AG08396 (cell line): Measurements from ENCODE around the gene RPL10A.

ENCODE experiments used
- DNase-seq: peaks from one replicate; pipeline ENCODE4 v3.0.0; 2012; ENCODE audit warnings: low spot score, mixed read lengths

RPL10A gene

DNA sequence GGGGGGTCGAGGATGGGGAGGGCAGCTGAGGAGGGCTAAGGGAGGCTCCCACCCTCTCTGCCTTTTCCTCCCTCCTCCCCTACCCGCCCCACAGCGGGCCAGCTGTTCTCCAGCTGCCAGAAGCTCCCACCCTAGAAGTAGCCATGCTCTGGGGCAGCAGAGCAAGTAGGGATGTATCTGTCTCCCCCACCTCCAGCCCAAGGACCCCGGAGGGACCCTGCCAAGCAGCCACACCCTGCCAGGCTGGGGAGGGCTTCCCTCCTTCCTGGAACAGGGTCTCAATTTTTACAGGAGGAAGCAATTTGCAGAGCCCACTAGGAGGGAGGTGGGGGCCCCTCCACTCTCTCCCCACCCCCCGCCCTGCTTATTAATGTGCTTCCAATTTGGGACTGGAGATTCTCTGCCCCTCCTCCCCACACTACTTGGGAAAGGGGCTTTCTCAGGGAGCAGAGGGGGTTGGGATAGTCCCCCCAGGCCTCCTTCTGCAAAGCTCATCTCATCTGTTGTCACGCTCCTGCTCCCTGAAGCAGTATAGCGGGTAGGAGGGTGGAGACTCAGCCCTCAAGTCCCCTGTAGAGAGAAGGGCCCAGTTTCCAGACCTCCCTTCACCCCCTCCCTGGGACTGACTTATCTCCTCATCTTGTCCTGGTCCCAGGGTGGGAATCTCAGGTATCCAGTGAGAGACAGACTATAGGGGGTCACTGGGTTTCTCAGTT, 24.2 kb downstream of the RPL10A start:
- no peak for DNase-seq

DNA sequence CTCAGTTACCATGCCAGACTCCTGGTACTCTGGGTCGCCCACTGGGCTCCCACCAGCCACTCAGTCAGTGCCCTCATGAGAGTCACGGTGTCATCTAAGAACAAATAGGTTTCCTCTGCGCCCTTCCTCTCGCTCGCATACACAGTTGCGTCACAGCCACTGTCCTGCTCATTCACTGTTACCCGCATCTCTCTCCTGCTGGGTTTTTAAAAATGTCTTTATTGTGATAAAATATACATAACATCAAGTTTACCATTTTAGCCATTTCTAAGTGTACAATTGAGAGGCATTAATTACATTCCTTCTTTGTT, 24.7 kb downstream of the RPL10A start:
- DNase-seq: no peak

DNA sequence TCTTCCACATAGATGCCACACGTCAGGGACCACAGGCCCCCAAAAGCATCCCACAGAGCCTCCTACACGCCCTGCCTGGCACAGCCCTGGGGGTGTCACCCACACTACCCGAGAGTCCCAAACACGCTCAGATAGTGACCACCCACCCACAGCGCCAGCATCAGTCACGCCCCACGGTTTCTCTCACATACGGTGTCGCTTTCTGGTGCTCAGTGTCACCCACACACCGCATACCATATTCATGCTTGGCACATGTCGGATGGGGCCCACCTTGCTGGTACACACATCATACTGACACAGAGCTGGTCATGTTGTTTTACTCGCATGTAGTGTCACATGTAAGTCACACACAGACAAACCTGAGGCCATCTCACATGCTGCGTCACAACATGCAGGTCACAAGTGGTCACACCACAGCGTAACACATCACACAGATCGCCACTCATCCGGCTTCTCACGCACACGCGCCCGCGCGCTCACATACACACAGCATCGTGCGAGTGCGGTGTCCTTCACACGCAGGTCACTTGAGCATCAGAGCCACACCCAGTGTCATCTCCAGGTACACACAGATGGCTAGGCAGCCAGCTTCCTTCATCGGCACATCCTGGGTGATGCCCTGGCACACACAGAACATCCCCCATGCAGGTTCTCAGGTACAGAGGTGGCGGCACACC, 25.2 kb downstream of the RPL10A start:
- no peak for DNase-seq

DNA sequence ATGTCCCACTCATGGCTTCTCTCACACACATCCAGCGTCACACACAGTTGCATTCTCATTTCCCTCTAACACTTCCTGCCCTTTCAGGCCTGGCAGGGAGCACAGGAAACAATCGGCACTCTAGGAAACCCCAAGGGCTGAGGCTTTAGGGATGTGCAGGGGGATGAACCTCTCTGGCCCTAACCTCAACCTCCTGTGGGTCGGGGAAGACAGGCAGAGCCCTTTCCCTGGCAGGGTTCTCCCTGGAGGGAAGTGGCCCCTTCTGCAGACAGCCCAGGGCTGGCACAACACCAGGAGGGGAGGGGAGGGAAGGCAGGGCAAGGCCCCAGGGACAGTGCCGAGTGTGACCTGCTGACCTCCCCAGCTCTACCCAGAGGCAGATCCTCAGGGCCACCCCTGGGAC, 26.0 kb downstream of the RPL10A start:
- DNase-seq: peak; percentile 50

DNA sequence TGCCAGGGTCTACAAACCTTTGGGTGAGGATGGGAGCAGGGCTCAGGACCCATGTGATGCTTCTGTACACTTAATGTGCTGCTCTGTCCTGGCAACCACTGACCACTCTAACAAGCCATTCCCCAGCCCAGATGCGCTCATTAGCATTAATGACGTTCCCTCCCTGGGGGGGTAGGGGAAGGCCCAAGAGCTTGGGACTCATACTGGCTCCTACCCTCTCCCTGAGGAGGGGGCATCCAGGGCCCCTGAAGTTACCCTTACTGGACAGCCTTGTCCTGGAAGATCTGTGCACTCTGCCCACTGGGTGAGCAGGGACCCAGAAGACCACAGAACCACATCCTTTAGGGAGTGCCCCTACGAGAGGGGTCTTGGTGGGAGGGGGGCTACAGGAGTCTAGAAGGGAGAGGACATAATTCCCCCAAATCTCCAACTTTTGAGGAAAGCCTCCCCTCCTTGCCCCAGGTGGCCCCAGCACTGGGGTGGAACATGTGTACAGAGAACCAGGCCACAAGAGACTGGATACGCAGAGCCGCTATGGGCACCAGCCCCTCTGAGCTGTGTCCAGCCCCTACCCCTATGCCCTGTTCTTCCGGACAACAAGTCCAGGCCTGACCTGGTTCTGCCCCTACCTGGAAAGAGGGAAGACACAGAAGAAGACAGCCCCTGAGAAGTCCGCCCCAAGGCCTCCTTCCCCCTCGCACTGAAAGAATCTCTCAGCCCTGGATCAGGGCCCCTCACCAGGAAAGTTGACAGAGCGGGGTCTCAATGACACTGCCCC, 27.2 kb downstream of the RPL10A start:
- DNase-seq: no peak

DNA sequence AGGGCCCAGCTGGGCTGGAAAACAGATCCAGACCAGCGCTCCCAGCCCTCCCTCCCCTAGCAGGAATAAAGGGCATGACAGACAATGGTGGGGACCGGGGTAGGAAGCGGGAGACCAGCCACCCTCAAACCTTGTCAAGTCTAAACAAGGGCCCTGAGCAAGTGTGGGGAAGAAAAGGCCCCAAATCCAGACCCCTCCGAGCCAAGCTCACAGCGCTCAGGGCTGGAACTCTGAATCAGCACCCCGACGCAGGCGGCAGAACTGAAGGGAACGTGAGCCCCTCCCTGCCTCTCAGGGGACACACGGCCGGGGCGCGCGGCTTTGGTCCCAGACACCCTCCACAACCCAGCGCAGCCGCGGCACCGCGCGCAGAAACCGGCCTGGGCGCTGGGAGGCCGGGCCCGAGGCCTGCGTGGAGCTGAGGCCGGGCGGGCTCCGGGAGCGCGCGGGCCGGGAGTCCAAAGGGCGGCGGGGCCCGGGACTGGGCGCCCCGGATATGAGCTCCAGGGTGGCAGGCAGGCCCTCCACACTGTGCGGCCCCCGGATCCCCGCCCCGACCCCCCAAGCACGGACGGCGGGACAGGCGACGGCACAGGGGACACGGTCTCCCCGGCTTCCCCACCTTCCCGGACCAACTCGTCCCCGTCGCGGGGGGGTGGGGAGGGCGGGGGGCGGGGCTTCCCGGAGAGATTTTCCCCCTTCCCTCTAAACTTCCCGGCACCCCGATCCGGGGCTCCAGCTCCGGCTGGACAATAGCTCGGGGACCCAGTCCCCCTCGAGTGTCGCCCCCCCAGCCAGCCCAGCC, 28.0 kb downstream of the RPL10A start:
- DNase-seq: peak; percentile 78

DNA sequence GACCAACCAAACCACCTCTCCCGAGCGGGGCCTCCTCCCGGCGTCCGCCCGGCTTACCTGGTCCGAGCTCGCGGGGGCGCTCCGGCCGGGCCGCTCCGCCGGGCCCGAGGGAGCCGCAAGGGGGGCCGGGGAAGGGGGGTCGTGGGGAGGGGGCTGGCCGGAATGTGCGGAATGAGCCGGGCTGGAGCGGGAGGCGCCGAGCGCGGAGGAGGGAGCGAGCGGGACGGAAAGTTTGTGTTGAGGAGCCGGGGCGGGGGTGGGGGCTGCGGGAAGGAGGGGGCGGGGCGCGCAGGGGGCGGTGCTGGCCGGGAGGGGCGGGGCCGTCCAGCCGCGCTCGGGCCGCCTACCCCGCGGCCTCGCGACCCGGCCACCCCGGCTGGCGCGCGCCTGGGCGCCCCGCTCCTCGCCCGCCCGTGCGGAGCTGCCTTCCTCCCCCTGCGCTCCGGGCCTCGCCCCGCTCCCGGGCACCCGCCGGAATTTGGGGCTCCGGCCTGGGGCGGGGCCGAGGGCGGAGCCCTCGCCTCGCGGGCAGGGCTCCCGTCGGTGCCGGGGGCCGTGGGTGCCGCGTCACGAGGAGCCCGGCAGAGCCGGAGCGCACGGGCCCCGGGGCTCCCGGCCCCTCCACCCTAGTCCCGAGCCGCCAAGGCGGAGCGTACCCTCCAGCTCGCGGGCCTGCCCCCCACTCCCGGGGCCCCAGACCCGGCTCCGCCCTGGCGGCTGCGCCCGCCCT, 28.8 kb downstream of the RPL10A start, which contains the start of gene TEAD3:
Gene TEAD3, minus strand, starts transcription at position 239 of the 730 bp plus-strand sequence.
- DNase-seq: peak; percentile 97

DNA sequence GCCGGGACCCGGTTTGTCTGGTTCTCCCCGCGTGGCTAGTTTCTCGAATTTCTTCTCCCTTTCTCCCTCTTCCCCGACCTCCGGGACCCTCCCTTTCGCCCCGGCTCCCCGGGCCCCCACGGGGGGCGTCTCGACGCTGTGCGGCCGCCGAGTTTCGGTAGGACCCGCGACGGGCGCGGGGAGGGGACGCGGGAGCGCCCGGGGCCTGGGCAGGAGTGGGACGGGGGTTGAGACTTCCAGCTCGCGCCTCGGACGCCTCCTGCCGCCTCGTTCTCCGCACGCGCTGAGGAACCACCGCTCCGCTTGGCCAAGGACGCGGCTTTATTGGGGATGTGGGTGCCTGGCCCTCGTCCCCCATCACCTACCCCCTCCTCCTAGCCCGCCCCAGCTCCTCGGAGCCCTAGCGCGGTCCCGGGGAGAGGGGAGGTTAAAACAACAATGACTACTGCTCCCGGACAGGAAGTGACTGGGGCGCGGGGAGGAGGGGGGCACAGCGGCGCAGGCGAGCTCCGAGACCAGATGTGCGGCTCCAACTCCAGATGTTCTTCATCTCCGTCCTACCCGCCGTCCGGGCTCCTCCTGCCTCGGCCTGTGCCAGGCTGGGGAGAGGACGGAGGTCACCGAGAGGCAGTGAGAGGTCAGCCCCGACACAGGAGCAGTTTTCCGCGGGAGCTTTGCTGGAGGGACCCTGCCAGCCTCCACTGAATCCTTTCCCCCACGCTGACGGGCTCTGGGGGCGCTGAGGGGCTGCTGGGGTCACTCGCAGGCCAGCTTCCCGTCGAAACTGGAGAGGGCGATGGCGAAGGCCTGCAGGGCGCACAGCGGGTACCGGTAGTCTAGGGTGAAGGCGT, 29.6 kb downstream of the RPL10A start:
- DNase-seq: peak; percentile 89

DNA sequence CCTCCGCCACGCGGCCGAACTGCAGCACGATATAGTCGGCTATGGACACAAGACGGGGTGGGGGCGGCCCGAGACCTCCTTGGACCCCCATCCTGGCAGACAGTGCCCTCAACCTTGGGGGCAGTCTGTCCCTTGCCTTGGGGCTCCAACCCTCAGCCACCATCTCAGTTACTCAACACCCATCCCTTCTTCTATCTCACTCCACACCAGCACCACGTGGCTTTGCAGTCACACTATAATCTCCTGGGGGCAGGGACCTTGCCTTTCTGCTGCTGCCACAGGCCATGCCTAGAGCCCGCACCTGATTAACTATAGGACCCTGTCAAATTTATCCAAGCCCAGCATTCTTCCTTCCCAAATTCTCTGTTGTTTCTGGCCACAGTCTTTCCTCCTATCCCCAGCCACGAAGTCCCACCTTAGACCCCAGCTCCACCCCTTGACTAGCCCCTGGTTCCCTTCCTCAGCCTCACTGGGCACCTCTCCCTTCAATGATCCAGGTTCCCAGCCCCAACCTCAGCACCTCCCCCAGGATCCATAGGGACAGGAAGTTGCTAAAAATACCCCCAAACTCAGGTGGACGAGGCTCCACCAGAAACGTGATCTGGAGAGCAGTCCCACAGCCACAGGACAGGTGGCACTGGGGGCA, 30.3 kb downstream of the RPL10A start:
- DNase-seq: no peak

DNA sequence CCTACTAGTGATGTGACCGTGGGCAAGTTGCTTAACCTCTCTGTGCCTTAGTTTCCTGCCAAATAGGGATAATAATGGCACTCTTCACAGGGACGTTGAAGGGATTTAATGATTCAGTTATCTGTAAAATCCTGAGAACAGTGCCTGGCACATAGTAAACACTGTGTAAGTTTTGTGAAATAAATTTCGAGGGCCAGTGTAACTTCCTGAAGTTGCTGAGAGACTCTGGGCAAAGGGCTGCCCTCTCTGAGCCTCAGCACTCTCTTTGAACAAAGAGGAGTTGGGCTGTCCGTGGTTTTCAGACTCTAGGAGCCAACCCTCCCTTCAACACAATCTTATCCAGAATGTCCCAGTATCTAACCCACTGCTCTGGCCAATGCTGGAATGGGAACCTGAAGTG, 31.2 kb downstream of the RPL10A start:
- DNase-seq: no peak

DNA sequence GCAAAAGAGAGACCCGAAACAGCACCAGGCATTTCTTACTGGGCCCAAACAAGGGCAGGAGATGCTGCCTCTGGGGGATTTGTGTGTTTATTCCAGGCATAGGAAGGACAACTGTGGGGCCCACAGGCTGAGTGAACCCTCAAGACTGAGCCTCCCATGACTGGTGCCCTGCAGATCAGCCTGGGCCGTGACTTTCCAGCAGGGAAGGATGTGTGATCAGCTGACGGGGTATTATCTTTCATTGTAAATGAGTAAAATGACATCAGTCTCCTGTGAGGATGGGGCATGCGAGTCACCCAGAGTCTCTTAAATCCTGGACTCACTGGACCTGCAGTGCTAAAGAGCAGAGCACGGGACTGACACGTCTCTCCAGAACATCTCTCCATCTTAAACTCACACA, 32.6 kb downstream of the RPL10A start:
- DNase-seq: no peak

DNA sequence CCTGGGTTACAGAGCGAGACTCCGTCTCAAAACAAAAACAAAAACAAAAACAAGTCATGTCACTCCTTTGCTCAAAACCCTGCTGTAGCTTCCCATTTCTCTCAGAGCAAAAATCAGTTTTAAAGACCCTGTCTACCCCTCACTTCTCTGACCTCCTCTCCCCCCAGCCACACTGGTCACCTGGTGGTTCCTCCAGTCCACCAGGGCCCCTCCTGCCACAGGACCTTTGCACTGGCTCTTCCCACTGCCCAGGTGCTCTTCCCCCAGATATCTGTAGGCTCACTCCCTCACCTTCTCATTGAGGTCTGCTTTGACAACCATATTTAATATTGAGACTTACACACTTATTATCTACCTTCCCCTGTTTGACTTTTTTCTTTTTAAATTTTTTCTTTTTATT, 33.6 kb downstream of the RPL10A start:
- no peak for DNase-seq

DNA sequence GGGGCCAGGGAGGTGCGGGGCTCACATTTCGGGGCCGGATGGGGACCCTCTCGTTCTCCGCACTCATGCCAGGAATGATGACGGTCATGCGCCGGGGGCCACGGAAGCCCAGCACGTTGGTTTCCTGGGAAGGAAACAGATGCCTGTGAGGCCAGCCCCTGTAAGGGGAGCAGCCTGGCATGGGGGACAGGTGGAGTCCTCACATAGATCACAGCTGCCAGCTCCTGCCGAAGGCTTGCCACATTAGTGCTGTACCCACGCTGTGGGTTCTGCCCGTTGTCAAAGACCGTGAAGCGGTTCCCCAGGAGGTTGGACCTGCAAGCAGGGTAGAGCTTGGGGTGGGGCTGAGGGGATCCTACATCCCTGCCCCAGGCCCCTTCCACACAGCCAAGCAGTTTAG, 35.3 kb downstream of the RPL10A start:
- no peak for DNase-seq

DNA sequence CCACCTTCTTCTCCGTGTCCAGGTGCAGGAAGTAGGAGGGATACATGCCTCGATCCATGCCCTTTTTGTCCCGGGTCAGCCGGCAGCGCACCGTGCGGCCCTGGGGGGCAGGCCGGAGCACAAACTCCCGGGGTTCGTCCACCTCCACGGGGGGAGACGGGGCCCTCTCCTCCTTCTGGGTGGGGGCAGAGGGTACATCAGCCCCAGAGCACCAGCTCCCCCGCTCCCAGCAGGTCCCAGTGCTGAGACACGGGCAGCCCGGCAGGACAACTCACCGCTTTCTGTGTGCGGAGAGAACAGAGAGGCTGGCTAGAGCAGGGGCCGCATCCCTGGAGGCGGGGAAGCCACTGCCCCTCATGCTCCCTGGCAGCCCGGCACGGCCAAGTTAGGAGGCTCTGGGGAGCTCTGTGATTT, 37.8 kb downstream of the RPL10A start:
- no peak for DNase-seq

DNA sequence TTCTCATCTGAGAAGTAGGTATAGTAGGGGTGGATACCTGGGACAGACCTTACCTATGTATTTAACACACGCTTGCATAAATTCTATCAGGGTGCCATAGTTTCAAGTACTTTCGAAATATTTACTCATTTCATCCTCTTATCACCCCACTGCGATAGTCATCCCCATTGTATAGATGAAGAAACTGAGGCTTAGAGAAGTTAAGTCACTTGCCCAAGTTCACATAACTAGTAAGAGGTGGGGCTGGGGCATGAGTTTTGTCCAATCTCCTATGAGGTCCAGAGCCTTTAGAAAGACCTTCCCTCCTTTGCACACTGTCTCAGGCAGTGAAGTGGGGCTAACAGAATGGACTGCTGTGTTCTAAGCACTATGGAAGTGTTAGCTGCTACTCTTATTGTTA, 38.3 kb downstream of the RPL10A start:
- no peak for DNase-seq

DNA sequence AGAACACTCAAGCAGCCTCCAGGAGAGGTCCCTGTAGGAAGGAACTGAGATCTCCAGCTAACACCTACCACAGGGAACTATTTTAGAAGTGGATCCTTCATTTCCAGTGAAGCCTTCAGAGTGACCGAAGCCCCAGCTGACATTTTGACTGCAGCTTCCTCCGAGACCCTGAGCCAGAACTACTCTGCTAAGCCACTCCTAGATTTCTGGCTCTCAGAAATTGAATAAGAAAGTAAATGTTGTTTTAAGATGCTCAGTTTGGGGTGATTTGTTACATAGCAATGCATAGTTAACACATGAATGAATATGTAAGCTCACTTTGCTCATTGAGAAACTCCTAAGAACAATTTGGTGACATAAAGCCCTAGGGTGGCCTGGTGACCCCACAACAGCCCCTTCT, 39.0 kb downstream of the RPL10A start:
- no peak for DNase-seq

DNA sequence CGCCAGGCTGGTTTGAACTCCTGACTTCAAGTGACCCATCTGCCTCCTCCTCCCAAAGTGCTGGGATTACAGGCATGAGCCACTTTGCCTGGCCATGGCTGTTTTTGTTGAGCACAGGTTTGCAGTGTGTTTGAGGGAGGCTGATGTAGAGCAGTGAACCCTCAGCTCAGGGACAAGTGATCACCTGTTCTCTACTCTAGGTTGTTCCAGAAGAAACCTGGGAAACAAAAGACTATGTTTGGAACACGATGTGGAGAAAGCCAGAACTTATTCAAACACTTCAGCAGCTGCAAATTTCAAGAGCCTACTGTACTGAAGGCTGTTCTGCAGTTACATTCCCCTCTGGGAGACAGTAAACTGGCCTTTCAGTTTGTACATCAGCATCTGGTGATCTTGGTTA, 39.8 kb downstream of the RPL10A start:
- no peak for DNase-seq

DNA sequence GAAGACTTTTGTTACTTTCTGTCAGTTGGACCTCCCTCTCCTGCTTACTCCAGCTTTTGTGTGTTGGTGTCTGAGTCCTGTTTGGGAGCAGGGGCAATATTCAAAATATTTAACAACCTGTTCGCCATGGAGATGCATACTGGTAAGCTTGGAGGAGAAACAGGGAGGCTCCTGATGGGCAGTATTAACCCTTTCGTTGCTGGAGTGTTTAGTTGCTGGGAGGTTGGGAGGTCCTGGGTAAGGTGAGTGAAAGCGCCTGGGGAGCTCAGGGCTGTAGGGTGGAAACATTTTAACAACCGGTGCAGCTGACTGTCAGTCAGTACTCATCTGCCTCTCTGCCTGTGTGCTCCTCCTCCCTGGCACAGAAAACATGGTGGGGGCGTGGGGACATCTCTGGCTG, 40.3 kb downstream of the RPL10A start:
- no peak for DNase-seq

DNA sequence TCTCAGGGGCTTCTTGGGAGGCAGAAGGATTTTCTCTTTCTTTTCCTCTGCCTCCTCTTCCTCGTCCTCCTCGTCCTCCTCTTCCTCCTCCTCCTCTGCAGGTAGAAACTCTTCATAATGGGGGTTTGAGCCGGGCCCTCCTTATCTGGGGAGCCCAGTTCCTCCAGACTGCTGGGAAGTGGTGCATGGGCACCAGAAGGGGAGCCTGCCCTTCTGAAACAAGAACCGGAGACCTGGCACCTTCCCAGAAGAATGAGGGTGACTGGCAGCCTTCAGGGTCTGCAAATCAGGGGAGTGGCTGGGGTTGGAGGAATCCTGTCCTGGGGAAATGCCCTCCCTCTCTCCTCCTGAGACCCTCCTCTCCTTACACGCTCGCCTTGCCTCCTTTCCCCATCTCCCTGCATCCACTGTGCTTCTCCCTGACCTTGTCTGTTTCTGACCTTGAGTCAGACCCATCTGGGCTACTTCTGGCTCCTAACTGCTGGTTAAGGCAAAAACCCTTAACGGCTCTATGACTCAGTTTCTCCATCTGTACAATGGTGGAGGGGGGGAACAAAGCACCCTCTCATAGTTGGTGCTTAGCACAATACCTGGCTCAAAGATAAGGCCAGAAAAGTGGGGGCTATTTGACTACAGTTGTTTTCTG, 42.8 kb downstream of the RPL10A start:
- DNase-seq: no peak

DNA sequence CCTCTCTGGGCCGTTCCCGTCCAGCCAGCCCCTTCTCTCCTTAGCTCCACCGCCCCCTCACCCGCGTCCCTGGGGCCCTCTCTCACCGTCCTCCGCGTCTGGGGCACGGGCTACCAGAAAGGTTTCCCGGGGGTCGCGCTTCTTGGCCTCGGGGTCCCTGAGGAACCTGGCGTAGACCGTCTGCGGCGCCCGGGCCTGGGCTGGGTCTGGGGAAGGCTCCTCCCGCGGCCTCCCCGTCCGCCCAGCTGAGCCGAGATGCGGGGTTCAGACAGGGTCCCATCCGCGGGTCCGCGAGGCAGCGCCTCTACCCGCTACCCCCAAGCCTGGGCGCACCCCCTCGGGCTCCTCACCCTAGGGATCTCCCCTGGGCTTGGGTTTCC, 43.4 kb downstream of the RPL10A start:
- DNase-seq: no peak
